H9 (cell line): ENCODE measurements around the gene ELF1. TPM values are rescaled to one million over a fixed set of nuclear protein-coding genes. Genes with fewer than 3 reads are reported as not detected.

Experiments used
- DNase-seq: peaks from one replicate; pipeline ENCODE4 v3.0.0-alpha.2; 2017
- H2AFZ ChIP-seq: one replicate; pipeline ENCODE4 v1.6.1; 2013; ENCODE audit warnings: mild to moderate bottlenecking, low read length, control low read depth, moderate library complexity
- H2AK5ac ChIP-seq: 2 replicates; pipeline ENCODE4 v1.6.1; 2013; ENCODE audit warnings: low read length, control low read depth, mixed read lengths; ENCODE audit not compliant: insufficient read length
- H2BK120ac ChIP-seq: one replicate; pipeline ENCODE4 v1.6.1; 2013; ENCODE audit warnings: low read depth, mild to moderate bottlenecking, low read length, control low read depth, inconsistent platforms; ENCODE audit not compliant: poor library complexity, severe bottlenecking
- H2BK12ac ChIP-seq: 2 replicates; pipeline ENCODE4 v1.6.1; 2013; ENCODE audit warnings: low read length, control low read depth, mixed read lengths, low read depth; ENCODE audit not compliant: insufficient read length
- H2BK15ac ChIP-seq: 2 replicates; pipeline ENCODE4 v1.6.1; 2013; ENCODE audit warnings: low read depth, low read length, control low read depth
- H2BK20ac ChIP-seq: one replicate; pipeline ENCODE4 v1.6.1; 2013; ENCODE audit warnings: low read depth, mild to moderate bottlenecking, low read length, control low read depth, inconsistent platforms; ENCODE audit not compliant: poor library complexity, severe bottlenecking
- H2BK5ac ChIP-seq: 2 replicates; pipeline ENCODE4 v1.6.1; 2013; ENCODE audit warnings: low read length, control low read depth, mixed read lengths; ENCODE audit not compliant: insufficient read length
- H3K14ac ChIP-seq: 2 replicates; pipeline ENCODE4 v1.6.1; 2013; ENCODE audit warnings: low read length, control low read depth; ENCODE audit not compliant: insufficient read depth
- H3K18ac ChIP-seq: 2 replicates; pipeline ENCODE4 v1.6.1; 2013; ENCODE audit warnings: low read depth, mild to moderate bottlenecking, mixed read lengths, low read length, control low read depth; ENCODE audit not compliant: insufficient read length
- H3K23ac ChIP-seq: 2 replicates; pipeline ENCODE4 v1.6.1; 2013; ENCODE audit warnings: low read length, control low read depth, mixed read lengths, low read depth; ENCODE audit not compliant: insufficient read length
- H3K23me2 ChIP-seq: 2 replicates; pipeline ENCODE4 v1.6.1; 2013; ENCODE audit warnings: low read depth, mild to moderate bottlenecking, mixed read lengths, low read length, control low read depth; ENCODE audit not compliant: insufficient read length, poor library complexity, severe bottlenecking
- H3K27ac ChIP-seq: 2 replicates; pipeline ENCODE4 v1.5.1; 2013; ENCODE audit warnings: low read length, control low read depth, mixed read lengths, low read depth; ENCODE audit not compliant: insufficient read length
- H3K27me3 ChIP-seq: 2 replicates; pipeline ENCODE4 v1.6.1; 2013; ENCODE audit warnings: low read length, control low read depth, inconsistent platforms; ENCODE audit not compliant: insufficient read depth
- H3K4ac ChIP-seq: 2 replicates; pipeline ENCODE4 v1.6.1; 2013; ENCODE audit warnings: low read depth, mild to moderate bottlenecking, control low read depth, inconsistent platforms, low read length, moderate library complexity
- H3K4me1 ChIP-seq: 2 replicates; pipeline ENCODE4 v1.6.1; 2013; ENCODE audit warnings: low read length, control low read depth, inconsistent platforms; ENCODE audit not compliant: insufficient read depth
- H3K4me2 ChIP-seq: 2 replicates; pipeline ENCODE4 v1.6.1; 2013; ENCODE audit warnings: low read length, control low read depth, mixed read lengths; ENCODE audit not compliant: insufficient read length, insufficient read depth
- H3K56ac ChIP-seq: 2 replicates; pipeline ENCODE4 v1.6.1; 2013; ENCODE audit warnings: low read depth, mild to moderate bottlenecking, mixed read lengths, low read length, control low read depth; ENCODE audit not compliant: insufficient read length
- H3K79me1 ChIP-seq: 2 replicates; pipeline ENCODE4 v1.6.1; 2013; ENCODE audit warnings: low read depth, mild to moderate bottlenecking, moderate library complexity, low read length, control low read depth, inconsistent platforms; ENCODE audit not compliant: insufficient read depth, poor library complexity, severe bottlenecking
- H3K79me2 ChIP-seq: 2 replicates; pipeline ENCODE4 v1.6.1; 2013; ENCODE audit warnings: low read length, control low read depth, inconsistent platforms; ENCODE audit not compliant: insufficient read depth
- H3K9ac ChIP-seq: 2 replicates; pipeline ENCODE4 v1.6.1; 2013; ENCODE audit warnings: low read length, control low read depth, mixed read lengths; ENCODE audit not compliant: insufficient read length; ENCODE audit errors: extremely low read depth
- H3K9me3 ChIP-seq: one replicate; pipeline ENCODE4 v1.6.1; 2013; ENCODE audit warnings: low read depth, low read length, inconsistent platforms; ENCODE audit not compliant: control insufficient read depth
- H3T11ph ChIP-seq: one replicate; pipeline ENCODE4 v1.6.1; 2013; ENCODE audit warnings: mild to moderate bottlenecking, low read length, control low read depth, inconsistent platforms
- H4K20me1 ChIP-seq: one replicate; pipeline ENCODE4 v1.6.1; 2013; ENCODE audit not compliant: control insufficient read depth, insufficient read length, insufficient read depth
- H4K5ac ChIP-seq: 2 replicates; pipeline ENCODE4 v1.6.1; 2013; ENCODE audit warnings: low read depth, mild to moderate bottlenecking, mixed read lengths, low read length, control low read depth; ENCODE audit not compliant: insufficient read length
- H4K8ac ChIP-seq: replicated peaks from 2 replicates; pipeline ENCODE4 v1.6.1; 2013; ENCODE audit warnings: low read length, control low read depth, mixed read lengths, low read depth; ENCODE audit not compliant: insufficient read length
- H4K91ac ChIP-seq: 2 replicates; pipeline ENCODE4 v1.6.1; 2013; ENCODE audit warnings: low read depth, mild to moderate bottlenecking, moderate library complexity, mixed read lengths, low read length, control low read depth; ENCODE audit not compliant: insufficient read length
- H3K27ac Mint-ChIP-seq, 3 experiments: 2 replicates in 2 of 3; 3 replicates in 1 of 3; pipeline ENCODE4 v1.8.0; 2020 to 2021; ENCODE audit warnings: mixed read lengths in 3 of 3, mild to moderate bottlenecking in 1 of 3, moderate library complexity in 1 of 3
- H3K27me3 Mint-ChIP-seq: 2 replicates; pipeline ENCODE4 v1.8.0; 2021; ENCODE audit warnings: low read depth, mild to moderate bottlenecking, moderate library complexity, mixed read lengths
- H3K36me3 Mint-ChIP-seq, 3 experiments: 2 replicates in 2 of 3; 3 replicates in 1 of 3; pipeline ENCODE4 v1.8.0; 2020 to 2021; ENCODE audit warnings: low read depth in 3 of 3, mixed read lengths in 3 of 3; ENCODE audit not compliant: insufficient read depth in 1 of 3
- H3K4me1 Mint-ChIP-seq, 2 experiments: 2 replicates each; pipeline ENCODE4 v1.8.0; 2020; ENCODE audit warnings: mixed read lengths in 2 of 2
- H3K4me3 Mint-ChIP-seq, 2 experiments: 2 replicates in 1 of 2; 3 replicates in 1 of 2; pipeline ENCODE4 v1.8.0; 2020 to 2021; ENCODE audit warnings: mild to moderate bottlenecking in 2 of 2, mixed read lengths in 2 of 2, moderate library complexity in 1 of 2
- H3K9me3 Mint-ChIP-seq, 2 experiments: 2 replicates in 1 of 2; 3 replicates in 1 of 2; pipeline ENCODE4 v1.8.0; 2020; ENCODE audit warnings: mild to moderate bottlenecking in 2 of 2, mixed read lengths in 2 of 2, moderate library complexity in 1 of 2
- WGBS: extraction: QIAGEN DNeasy Blood & Tissue Kit; methylation state at CpG from one replicate; pipeline ENCODE4 v1.1.7; 2013; ENCODE audit warnings: missing lambda C conversion rate, low lambda C conversion rate, mixed read lengths; ENCODE audit not compliant: insufficient read length; ENCODE audit errors: extremely low coverage; 5-methylcytosine and 5-hydroxymethylcytosine counted together
- total RNA-seq: library from RNA; stranded (reverse); gene quantifications from 2 replicates; pipeline ENCODE4 v1.2.1, GENCODE V29; 2021
- TF ChIP-seq, protein P1 (sequence below): fragments of 200-600 bp; sonication (generic); conservative IDR thresholded peaks from 3 replicates; pipeline ENCODE4 v1.8.0; 2021; ENCODE audit warnings: antibody characterized with exemption, mild to moderate bottlenecking

The ELF1 gene
- total RNA-seq, 1 experiment from 2014 or later: 15.5 TPM

DNA sequence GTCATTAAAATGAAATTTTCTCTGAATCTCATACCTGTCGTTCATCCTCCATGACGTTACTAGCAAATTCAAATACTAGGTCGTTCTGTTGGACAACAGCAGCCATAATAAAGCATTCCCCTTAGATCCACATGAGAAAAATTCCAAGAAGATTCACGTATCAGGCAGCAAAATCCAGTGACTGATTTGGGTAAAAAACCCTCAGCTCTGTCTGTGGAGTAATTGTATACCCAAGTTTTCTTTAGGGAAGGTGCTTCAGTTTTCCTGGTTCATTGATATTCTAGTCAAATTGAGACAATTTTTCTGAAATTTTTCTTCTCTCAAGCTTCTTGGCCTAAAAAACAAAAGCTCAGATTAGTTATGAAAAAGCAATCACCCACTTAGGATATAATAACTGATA lies 37.2 kb downstream of the ELF1 start:
- no peak overlapping the region for H2BK5ac ChIP-seq
- H2BK120ac ChIP-seq: no peak overlapping the region
- WGBS: no CpG with 5 or more reads among the region's 4 CpGs
- no peak overlapping the region for H4K5ac ChIP-seq
- no peak overlapping the region for H3K4me3 Mint-ChIP-seq
- H3K27me3 ChIP-seq: no peaks in the 10 kb centered on the region
- no peak overlapping the region for H3K18ac ChIP-seq
- H3K23me2 ChIP-seq: no peaks in the 10 kb centered on the region
- no peak overlapping the region for H3K14ac ChIP-seq
- H3T11ph ChIP-seq: no peak overlapping the region
- H2BK20ac ChIP-seq: no peak overlapping the region
- no peaks in the 10 kb centered on the region for H3K36me3 Mint-ChIP-seq
- H3K27ac Mint-ChIP-seq: no peak overlapping the region
- no peak for DNase-seq
- H3K4ac ChIP-seq: no peak overlapping the region
- no peak overlapping the region for H4K91ac ChIP-seq
- H3K4me1 Mint-ChIP-seq: peaks cover 10 to 15% of the 10 kb centered on the region in 2 experiments
- H3K4me1 ChIP-seq: no peaks in the 10 kb centered on the region
- H3K79me1 ChIP-seq: no peaks in the 10 kb centered on the region
- no peak overlapping the region for H3K23ac ChIP-seq
- no peak overlapping the region for H3K27ac ChIP-seq
- no peaks in the 10 kb centered on the region for H3K79me2 ChIP-seq
- TF ChIP-seq, protein P1, sequence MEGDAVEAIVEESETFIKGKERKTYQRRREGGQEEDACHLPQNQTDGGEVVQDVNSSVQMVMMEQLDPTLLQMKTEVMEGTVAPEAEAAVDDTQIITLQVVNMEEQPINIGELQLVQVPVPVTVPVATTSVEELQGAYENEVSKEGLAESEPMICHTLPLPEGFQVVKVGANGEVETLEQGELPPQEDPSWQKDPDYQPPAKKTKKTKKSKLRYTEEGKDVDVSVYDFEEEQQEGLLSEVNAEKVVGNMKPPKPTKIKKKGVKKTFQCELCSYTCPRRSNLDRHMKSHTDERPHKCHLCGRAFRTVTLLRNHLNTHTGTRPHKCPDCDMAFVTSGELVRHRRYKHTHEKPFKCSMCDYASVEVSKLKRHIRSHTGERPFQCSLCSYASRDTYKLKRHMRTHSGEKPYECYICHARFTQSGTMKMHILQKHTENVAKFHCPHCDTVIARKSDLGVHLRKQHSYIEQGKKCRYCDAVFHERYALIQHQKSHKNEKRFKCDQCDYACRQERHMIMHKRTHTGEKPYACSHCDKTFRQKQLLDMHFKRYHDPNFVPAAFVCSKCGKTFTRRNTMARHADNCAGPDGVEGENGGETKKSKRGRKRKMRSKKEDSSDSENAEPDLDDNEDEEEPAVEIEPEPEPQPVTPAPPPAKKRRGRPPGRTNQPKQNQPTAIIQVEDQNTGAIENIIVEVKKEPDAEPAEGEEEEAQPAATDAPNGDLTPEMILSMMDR: no peak
- H3K9me3 ChIP-seq: no peaks in the 10 kb centered on the region
- H3K9ac ChIP-seq: no peak overlapping the region
- no peak overlapping the region for H3K56ac ChIP-seq
- H4K20me1 ChIP-seq: no peaks in the 10 kb centered on the region
- no peak overlapping the region for H4K8ac ChIP-seq
- H2BK15ac ChIP-seq: no peak overlapping the region
- H3K4me2 ChIP-seq: no peak overlapping the region
- H2BK12ac ChIP-seq: no peak overlapping the region
- no peak overlapping the region for H2AK5ac ChIP-seq
- no peak overlapping the region for H2AFZ ChIP-seq
- H3K9me3 Mint-ChIP-seq: no peaks in the 10 kb centered on the region
- no peaks in the 10 kb centered on the region for H3K27me3 Mint-ChIP-seq
